GM19025 (cell line): ENCODE data around the gene PRTFDC1.

Experiments
- ATAC-seq: cut with Tn5 transposase; IDR thresholded peaks from one replicate; pipeline ENCODE4 v1.9.1; 2021; ENCODE audit warnings: mild to moderate bottlenecking, low read depth, moderate library complexity; ENCODE audit not compliant: unreplicated experiment

The PRTFDC1 gene

GRCh38 chr10:24908793-24909423 is 43.5 kb downstream of the PRTFDC1 start:
- ATAC-seq, result no peak

GRCh38 chr10:24907956-24908355 is 44.5 kb downstream of the PRTFDC1 start:
- no peak for ATAC-seq

- ATAC-seq, result no peak
These were observed 46.0 kb downstream of the PRTFDC1 start for GRCh38 chr10:24906372-24906771.

- no peak for ATAC-seq
These were observed 47.6 kb downstream of the PRTFDC1 start for GRCh38 chr10:24904824-24905223.

GRCh38 chr10:24902400-24902728 is 50.0 kb downstream of the PRTFDC1 start:
- ATAC-seq, result no peak

GRCh38 chr10:24901686-24902399 is 50.6 kb downstream of the PRTFDC1 start:
- peak; percentile 41 for ATAC-seq

- peak; percentile 71 for ATAC-seq
These were observed 51.3 kb downstream of the PRTFDC1 start for GRCh38 chr10:24900888-24901685.

GRCh38 chr10:24899571-24899970 is 52.8 kb downstream of the PRTFDC1 start:
- no peak for ATAC-seq

GRCh38 chr10:24898501-24898900 is 53.9 kb downstream of the PRTFDC1 start:
- ATAC-seq, result no peak

- no peak for ATAC-seq
These were observed 55.0 kb downstream of the PRTFDC1 start for GRCh38 chr10:24897326-24897926.

GRCh38 chr10:24894728-24895127 is 57.7 kb downstream of the PRTFDC1 start:
- ATAC-seq, result no peak

- no peak for ATAC-seq
These were observed 58.1 kb downstream of the PRTFDC1 start for GRCh38 chr10:24894309-24894708.

GRCh38 chr10:24893127-24893526 is 59.3 kb downstream of the PRTFDC1 start:
- no peak for ATAC-seq

GRCh38 chr10:24891823-24892222 is 60.6 kb downstream of the PRTFDC1 start:
- no peak for ATAC-seq

GRCh38 chr10:24889639-24890038 is 62.8 kb downstream of the PRTFDC1 start:
- no peak for ATAC-seq

GRCh38 chr10:24887855-24888231 is 64.6 kb downstream of the PRTFDC1 start:
- ATAC-seq, result peak; percentile 8

- ATAC-seq, result no peak
These were observed 66.1 kb downstream of the PRTFDC1 start for GRCh38 chr10:24886290-24886680.

GRCh38 chr10:24885551-24886289 is 66.7 kb downstream of the PRTFDC1 start:
- ATAC-seq, result no peak

- ATAC-seq, result no peak
These were observed 67.6 kb downstream of the PRTFDC1 start for GRCh38 chr10:24884793-24885192.

GRCh38 chr10:24884316-24884715 is 68.1 kb downstream of the PRTFDC1 start:
- ATAC-seq, result no peak

GRCh38 chr10:24883176-24883575 is 69.2 kb downstream of the PRTFDC1 start:
- no peak for ATAC-seq
